ENCODE measurements around the gene DOCK2. TPM values are rescaled to one million over a fixed set of nuclear protein-coding genes. Genes with fewer than 3 reads are reported as not detected.
A peak's percentile ranks its signal among the peaks of the same experiment; 100 is the strongest.

DOCK2 gene
- total RNA-seq, 1 experiment from 2014 or later, result 0.26 TPM

DNA sequence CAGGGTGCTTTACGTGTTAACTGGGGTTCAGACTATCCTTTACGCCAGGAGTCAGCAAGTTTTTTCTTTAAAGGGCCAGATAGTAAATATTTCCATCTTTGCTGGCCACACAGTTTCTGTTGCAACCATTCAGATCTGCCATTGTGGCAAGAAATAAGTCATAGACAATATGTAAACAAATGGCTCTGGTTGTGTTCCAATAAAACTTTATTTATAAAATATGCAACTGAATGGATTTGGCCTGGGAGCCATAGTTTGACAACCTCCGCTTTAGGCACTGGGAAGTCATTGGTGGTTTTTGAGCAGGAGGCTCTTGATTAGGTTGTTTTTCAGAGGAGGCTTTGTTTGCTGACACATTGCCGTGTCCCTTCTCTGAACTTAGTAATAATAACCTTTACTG, 252.5 kb downstream of the DOCK2 start:
- ChIA-PET CTCF (no interaction called here), POLR2A (ENCODE audit: unreplicated experiment) (no interaction called here)
- H3K79me2 ChIP-seq (ENCODE audit: low read length), result no peaks in the 10 kb centered on the region
- H3K36me3 ChIP-seq (ENCODE audit: low read depth, low read length), result no peaks in the 10 kb centered on the region
- no peaks in the 10 kb centered on the region for H3K27me3 ChIP-seq (ENCODE audit: low read length)
- no TSS peak for BruUV-seq (replicated peaks)
- TF ChIP-seq, protein P1, sequence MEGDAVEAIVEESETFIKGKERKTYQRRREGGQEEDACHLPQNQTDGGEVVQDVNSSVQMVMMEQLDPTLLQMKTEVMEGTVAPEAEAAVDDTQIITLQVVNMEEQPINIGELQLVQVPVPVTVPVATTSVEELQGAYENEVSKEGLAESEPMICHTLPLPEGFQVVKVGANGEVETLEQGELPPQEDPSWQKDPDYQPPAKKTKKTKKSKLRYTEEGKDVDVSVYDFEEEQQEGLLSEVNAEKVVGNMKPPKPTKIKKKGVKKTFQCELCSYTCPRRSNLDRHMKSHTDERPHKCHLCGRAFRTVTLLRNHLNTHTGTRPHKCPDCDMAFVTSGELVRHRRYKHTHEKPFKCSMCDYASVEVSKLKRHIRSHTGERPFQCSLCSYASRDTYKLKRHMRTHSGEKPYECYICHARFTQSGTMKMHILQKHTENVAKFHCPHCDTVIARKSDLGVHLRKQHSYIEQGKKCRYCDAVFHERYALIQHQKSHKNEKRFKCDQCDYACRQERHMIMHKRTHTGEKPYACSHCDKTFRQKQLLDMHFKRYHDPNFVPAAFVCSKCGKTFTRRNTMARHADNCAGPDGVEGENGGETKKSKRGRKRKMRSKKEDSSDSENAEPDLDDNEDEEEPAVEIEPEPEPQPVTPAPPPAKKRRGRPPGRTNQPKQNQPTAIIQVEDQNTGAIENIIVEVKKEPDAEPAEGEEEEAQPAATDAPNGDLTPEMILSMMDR (conservative IDR thresholded peaks at IDR 0.05; ENCODE audit: low read depth, low read length), result no peak
- no peak for TF ChIP-seq EZH2 (IDR thresholded peaks at IDR 0.05; ENCODE audit: low read length, unreplicated experiment)
- no peak for TF ChIP-seq EZH2phosphoT487 (IDR thresholded peaks at IDR 0.05; ENCODE audit: borderline replicate concordance, low read length)
- H3K9me3 ChIP-seq (ENCODE audit: low read length), result no peaks in the 10 kb centered on the region
- H3K27ac ChIP-seq (ENCODE audit: low read length), result no peak overlapping the region
- H3F3A ChIP-seq (ENCODE audit: low read length, unreplicated experiment), result no peaks in the 10 kb centered on the region
- no peak overlapping the region for H3K4me3 ChIP-seq (ENCODE audit: low read length)
- H4K20me1 ChIP-seq (ENCODE audit: low read length), result no peaks in the 10 kb centered on the region
- ATAC-seq (no peak), DNase-seq (no peak)
- no peak overlapping the region for H3K4me2 ChIP-seq (ENCODE audit: low read length)
- H3K4me1 ChIP-seq (ENCODE audit: insufficient read depth, low read length), result no peaks in the 10 kb centered on the region
- intact Hi-C loops (cut with micrococcal nuclease), result no loop called here
- no peak overlapping the region for H3K9ac ChIP-seq (ENCODE audit: low read length)
- no peaks in the 10 kb centered on the region for H3K9me2 ChIP-seq (replicated peaks; ENCODE audit: low read length)
- no peak overlapping the region for H2AFZ ChIP-seq (ENCODE audit: low read length)

DNA sequence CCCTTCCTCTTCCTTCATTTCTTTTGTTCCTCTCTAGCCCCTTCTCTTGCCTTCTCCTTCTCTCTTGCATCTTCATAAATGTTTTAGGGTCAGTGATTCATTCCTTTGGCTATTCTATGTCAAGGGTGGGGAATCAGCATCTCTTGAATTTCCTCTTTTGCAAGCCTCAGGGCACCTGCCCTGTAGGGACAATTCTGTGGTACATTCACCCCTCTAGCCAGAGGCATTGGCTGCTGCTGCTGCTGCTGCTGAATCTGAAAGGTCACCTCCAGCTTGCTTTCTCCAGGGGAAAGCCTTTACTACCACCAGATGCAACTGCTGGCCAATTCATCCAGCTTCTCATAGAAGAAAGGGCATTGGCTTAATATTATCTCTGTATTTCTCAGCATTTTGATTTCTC, 255.9 kb downstream of the DOCK2 start:
- no peaks in the 10 kb centered on the region for H3K9me2 ChIP-seq (replicated peaks; ENCODE audit: low read length)
- H3K79me2 ChIP-seq (ENCODE audit: low read length), result no peaks in the 10 kb centered on the region
- intact Hi-C loops (cut with micrococcal nuclease), result no loop called here
- no peaks in the 10 kb centered on the region for H3K4me1 ChIP-seq (ENCODE audit: insufficient read depth, low read length)
- ATAC-seq, result peak; percentile 27; the same call in 1 of the 2 replicates
- H3K4me3 ChIP-seq (ENCODE audit: low read length), result no peak overlapping the region
- no peak overlapping the region for H3K9ac ChIP-seq (ENCODE audit: low read length)
- H3K27ac ChIP-seq (ENCODE audit: low read length), result no peak overlapping the region
- H4K20me1 ChIP-seq (ENCODE audit: low read length), result no peaks in the 10 kb centered on the region
- TF ChIP-seq EZH2phosphoT487 (IDR thresholded peaks at IDR 0.05; ENCODE audit: borderline replicate concordance, low read length) (no peak), EZH2 (IDR thresholded peaks at IDR 0.05; ENCODE audit: low read length, unreplicated experiment) (no peak)
- TF ChIP-seq, protein P1 (conservative IDR thresholded peaks at IDR 0.05; ENCODE audit: low read depth, low read length), result no peak
- H3K9me3 ChIP-seq (ENCODE audit: low read length), result no peaks in the 10 kb centered on the region
- peak; percentile 14 for DNase-seq
- H3K27me3 ChIP-seq (ENCODE audit: low read length), result no peaks in the 10 kb centered on the region
- no peaks in the 10 kb centered on the region for H3K36me3 ChIP-seq (ENCODE audit: low read depth, low read length)
- ChIA-PET CTCF (interaction anchor here (0.6 kb wide), 1 partner anchor 150 kb away, joined by 3 read pairs; no protein-coding TSS in a partner anchor), POLR2A (ENCODE audit: unreplicated experiment) (no interaction called here)
- no peak overlapping the region for H3K4me2 ChIP-seq (ENCODE audit: low read length)
- no peak overlapping the region for H2AFZ ChIP-seq (ENCODE audit: low read length)
- no peaks in the 10 kb centered on the region for H3F3A ChIP-seq (ENCODE audit: low read length, unreplicated experiment)
- BruUV-seq (replicated peaks), result no TSS peak

DNA sequence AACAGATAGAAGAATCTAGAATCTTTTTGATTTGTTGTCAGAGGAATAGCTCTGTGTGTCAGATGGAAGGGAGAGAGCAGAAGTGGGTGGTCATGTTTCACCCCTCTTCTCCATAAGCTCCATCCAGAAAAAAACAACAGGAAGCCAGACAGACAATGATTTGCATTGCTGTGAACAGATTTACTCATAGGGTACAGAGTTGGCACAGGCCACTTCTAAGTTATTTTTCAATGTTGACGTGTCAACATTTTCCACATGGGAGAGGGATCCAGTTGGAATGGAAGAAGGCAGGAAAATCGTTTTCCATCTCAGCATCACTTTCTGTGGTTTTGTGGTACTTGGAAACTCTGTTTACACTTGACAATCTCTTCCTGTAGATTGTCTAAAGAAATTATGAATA, 256.5 kb downstream of the DOCK2 start:
- Histone ChIP-seq H3K27me3 (ENCODE audit: low read length) (no peaks in the 10 kb centered on the region), H3K9me3 (ENCODE audit: low read length) (no peaks in the 10 kb centered on the region), H3K79me2 (ENCODE audit: low read length) (no peaks in the 10 kb centered on the region), H3K4me1 (ENCODE audit: insufficient read depth, low read length) (no peaks in the 10 kb centered on the region), H3K4me2 (ENCODE audit: low read length) (no peak overlapping the region), H2AFZ (ENCODE audit: low read length) (no peak overlapping the region), H3K9ac (ENCODE audit: low read length) (no peak overlapping the region), H3K27ac (ENCODE audit: low read length) (no peak overlapping the region), H4K20me1 (ENCODE audit: low read length) (no peaks in the 10 kb centered on the region), H3K9me2 (replicated peaks; ENCODE audit: low read length) (no peaks in the 10 kb centered on the region), H3K4me3 (ENCODE audit: low read length) (no peak overlapping the region), H3K36me3 (ENCODE audit: low read depth, low read length) (no peaks in the 10 kb centered on the region), H3F3A (ENCODE audit: low read length, unreplicated experiment) (no peaks in the 10 kb centered on the region)
- DNase-seq (no peak), ATAC-seq (no peak)
- no TSS peak for BruUV-seq (replicated peaks)
- TF ChIP-seq EZH2phosphoT487 (IDR thresholded peaks at IDR 0.05; ENCODE audit: borderline replicate concordance, low read length) (no peak), EZH2 (IDR thresholded peaks at IDR 0.05; ENCODE audit: low read length, unreplicated experiment) (no peak)
- TF ChIP-seq, protein P1 (conservative IDR thresholded peaks at IDR 0.05; ENCODE audit: low read depth, low read length), result no peak
- POLR2A ChIA-PET (ENCODE audit: unreplicated experiment), result no interaction called here
- CTCF ChIA-PET, result no interaction called here
- intact Hi-C loops (cut with micrococcal nuclease), result no loop called here

Data from PC-3 (cell line).